ENCODE measurements around the gene PHAF1. TPM values are rescaled to one million over a fixed set of nuclear protein-coding genes. Genes with fewer than 3 reads are reported as not detected.

The PHAF1 gene
- polyA plus RNA-seq = 10 to 100 TPM in 2 of 4 donors, 1 to 10 TPM in 2; 5.9 to 13.6 (median 8.7) TPM
- long read RNA-seq, donor 1 = 0 reads
- long read RNA-seq, donor 2 = 0 reads
- long read RNA-seq, donor 3 = 0 reads
- long read RNA-seq, donor 4 = 0 reads
- long read RNA-seq, donor 5 = 0 reads
- long read RNA-seq, donor 6, partial matches to known transcripts = 0 of 2 reads
- long read RNA-seq, donor 6, other reads (novel, unspliced or antisense) = 0 of 2 reads
- long read RNA-seq, donor 7, partial matches to known transcripts = 0 of 4 reads
- long read RNA-seq, donor 7, other reads (novel, unspliced or antisense) = 0 of 4 reads
- long read RNA-seq, donor 8 = 0 reads
- long read RNA-seq, donor 9 = 0 reads
- long read RNA-seq, donor 10, partial matches to known transcripts = 0 of 2 reads
- long read RNA-seq, donor 10, other reads (novel, unspliced or antisense) = 0 of 2 reads

DNA sequence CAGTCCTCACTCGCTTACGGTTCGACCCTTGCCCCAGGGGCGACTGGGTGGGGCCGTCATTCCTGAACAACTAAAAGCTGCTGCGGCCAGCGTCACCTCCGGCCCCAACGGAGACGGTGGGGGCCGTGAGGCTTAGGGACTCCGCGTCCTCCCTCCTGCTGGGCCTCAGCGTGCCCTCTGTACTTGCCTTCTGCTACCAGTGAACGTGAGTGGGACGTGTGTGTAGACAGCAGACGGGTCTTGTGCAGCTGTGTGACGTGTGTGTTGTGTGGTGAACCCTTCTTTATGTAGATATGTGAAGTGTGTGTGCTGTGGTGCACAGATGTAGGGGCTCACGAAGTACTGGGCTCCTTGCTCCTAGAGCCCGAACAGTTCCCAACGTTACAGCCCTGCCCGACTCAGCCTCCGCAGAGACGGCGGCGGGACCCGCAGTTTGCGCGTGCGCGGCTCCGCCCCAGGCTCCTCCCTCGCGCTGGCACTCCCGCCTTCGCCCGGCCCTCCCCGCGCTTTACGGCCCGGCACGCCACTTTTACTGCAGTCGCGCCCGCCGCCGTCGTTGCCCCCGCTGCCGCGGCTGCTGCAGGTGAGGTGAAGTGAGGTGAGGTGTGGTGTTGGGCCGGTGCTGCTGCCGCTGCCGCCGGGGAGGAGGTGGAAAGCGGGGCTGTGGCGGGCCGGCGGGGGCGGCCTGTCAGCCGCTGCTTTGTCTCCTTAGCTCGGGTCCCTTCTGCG lies at the start of gene PHAF1:
Gene PHAF1 (plus strand): TSS at position 535 of the 729 bp plus-strand sequence. CDS start 235 bp downstream, outside the sequence.
- peaks cover 4 to 16% (median 11%) of the 10 kb centered on the region in 3 donors for H3K4me1 ChIP-seq (ENCODE audit: control insufficient read depth in 3 of 3, insufficient read depth in 2 of 3, low read depth in 1 of 3, low read length in 2 of 3)
- no peaks in the 10 kb centered on the region for H3K27me3 ChIP-seq (ENCODE audit: control insufficient read depth in 3 of 3, insufficient read depth in 3 of 3, low read length in 3 of 3)
- no peaks in the 10 kb centered on the region for H3K9me3 ChIP-seq (ENCODE audit: control insufficient read depth in 2 of 2, insufficient read depth in 1 of 2, low read depth in 1 of 2, low read length in 1 of 2)
- DNase-seq (peak; percentile 92 to 98), FAIRE-seq (no peak)
- peaks cover 0 to 4% (median 0%) of the 10 kb centered on the region in 3 donors for H3K36me3 ChIP-seq (ENCODE audit: control insufficient read depth in 3 of 3, insufficient read depth in 2 of 3, low read depth in 1 of 3, low read length in 3 of 3)
- WGBS, 3 donors = 1 to 2% (median 2%) methylated on average over 48 to 63 of the region's 63 CpGs
- peak within 1 kb of the TSS; percentile 76 to 95 (median 94) for H3K4me3 ChIP-seq (ENCODE audit: low read depth in 1 of 3, low read length in 3 of 3)
- peak within 1 kb of the TSS; percentile 63 to 91 (median 78) for H3K27ac ChIP-seq (ENCODE audit: low read depth in 1 of 3, low read length in 2 of 3)

DNA sequence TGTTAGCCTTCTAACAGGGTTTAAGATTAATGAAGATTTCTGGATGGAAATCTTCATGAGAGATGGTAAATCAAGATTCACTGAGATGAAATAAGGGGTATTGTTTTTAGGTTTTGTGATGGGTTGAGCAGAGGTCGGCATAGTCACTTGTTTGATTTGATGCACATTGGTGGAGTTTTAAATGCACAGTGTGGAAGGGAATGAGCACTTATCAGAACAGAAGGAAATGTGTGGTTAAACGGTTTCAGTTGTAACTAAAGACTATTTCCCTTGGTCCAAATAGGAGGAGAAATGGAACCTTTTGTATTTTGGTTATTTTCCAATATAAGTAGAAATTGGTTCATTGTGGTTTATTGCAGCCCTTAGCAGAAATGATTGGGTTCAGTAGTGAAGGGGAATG lies 46.7 kb upstream of the PHAF1 start:
- H3K4me3 ChIP-seq (ENCODE audit: low read depth in 1 of 3, low read length in 3 of 3) = no peak overlapping the region
- 43 to 62% (median 45%) methylated on average over 2 of the region's 2 CpGs for WGBS, 3 donors
- FAIRE-seq (no peak), DNase-seq (no peak)
- no peaks in the 10 kb centered on the region for H3K27me3 ChIP-seq (ENCODE audit: control insufficient read depth in 3 of 3, insufficient read depth in 3 of 3, low read length in 3 of 3)
- peaks cover 0 to 6% of the 10 kb centered on the region in 2 donors for H3K9me3 ChIP-seq (ENCODE audit: control insufficient read depth in 2 of 2, insufficient read depth in 1 of 2, low read depth in 1 of 2, low read length in 1 of 2)
- no peaks in the 10 kb centered on the region for H3K4me1 ChIP-seq (ENCODE audit: control insufficient read depth in 3 of 3, insufficient read depth in 2 of 3, low read depth in 1 of 3, low read length in 2 of 3)
- no peak overlapping the region for H3K27ac ChIP-seq (ENCODE audit: low read depth in 1 of 3, low read length in 2 of 3)
- peaks cover 6 to 11% (median 9%) of the 10 kb centered on the region in 3 donors for H3K36me3 ChIP-seq (ENCODE audit: control insufficient read depth in 3 of 3, insufficient read depth in 2 of 3, low read depth in 1 of 3, low read length in 3 of 3)

DNA sequence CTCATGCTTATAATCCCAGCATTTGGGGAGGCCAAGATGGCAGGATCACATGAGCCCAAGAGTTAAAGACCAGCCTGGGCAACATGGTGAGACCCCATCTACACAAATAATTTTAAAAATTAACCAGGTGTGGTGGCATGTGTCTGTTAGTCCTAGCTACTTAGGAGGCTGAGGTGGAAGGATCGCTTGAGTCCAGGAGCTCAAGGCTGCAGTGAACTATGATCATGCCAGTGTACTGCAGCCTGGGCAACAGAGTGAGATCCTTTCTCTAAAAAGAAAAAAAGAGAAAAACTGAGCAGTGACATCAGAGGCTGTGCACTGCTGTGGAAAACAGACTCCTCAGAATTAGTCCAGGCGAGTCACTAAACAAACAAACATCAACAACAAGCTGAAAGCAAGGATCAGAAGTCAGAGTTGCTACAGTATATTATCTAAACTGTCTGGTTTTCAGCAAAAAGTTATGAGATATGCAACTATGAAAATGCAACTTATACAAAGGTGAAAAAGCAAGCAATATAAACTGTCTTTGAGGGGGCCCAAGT lies 41.5 kb upstream of the PHAF1 start:
- H3K36me3 ChIP-seq (ENCODE audit: control insufficient read depth in 3 of 3, insufficient read depth in 2 of 3, low read depth in 1 of 3, low read length in 3 of 3) = peaks cover 7 to 34% (median 12%) of the 10 kb centered on the region in 3 donors
- H3K4me3 ChIP-seq (ENCODE audit: low read depth in 1 of 3, low read length in 3 of 3) = no peak overlapping the region
- no peaks in the 10 kb centered on the region for H3K4me1 ChIP-seq (ENCODE audit: control insufficient read depth in 3 of 3, insufficient read depth in 2 of 3, low read depth in 1 of 3, low read length in 2 of 3)
- peaks cover 0 to 10% of the 10 kb centered on the region in 2 donors for H3K9me3 ChIP-seq (ENCODE audit: control insufficient read depth in 2 of 2, insufficient read depth in 1 of 2, low read depth in 1 of 2, low read length in 1 of 2)
- DNase-seq (no peak), FAIRE-seq (no peak)
- 95 to 100% (median 100%) methylated on average over 2 of the region's 2 CpGs for WGBS, 3 donors
- no peaks in the 10 kb centered on the region for H3K27me3 ChIP-seq (ENCODE audit: control insufficient read depth in 3 of 3, insufficient read depth in 3 of 3, low read length in 3 of 3)
- H3K27ac ChIP-seq (ENCODE audit: low read depth in 1 of 3, low read length in 2 of 3) = no peak overlapping the region

DNA sequence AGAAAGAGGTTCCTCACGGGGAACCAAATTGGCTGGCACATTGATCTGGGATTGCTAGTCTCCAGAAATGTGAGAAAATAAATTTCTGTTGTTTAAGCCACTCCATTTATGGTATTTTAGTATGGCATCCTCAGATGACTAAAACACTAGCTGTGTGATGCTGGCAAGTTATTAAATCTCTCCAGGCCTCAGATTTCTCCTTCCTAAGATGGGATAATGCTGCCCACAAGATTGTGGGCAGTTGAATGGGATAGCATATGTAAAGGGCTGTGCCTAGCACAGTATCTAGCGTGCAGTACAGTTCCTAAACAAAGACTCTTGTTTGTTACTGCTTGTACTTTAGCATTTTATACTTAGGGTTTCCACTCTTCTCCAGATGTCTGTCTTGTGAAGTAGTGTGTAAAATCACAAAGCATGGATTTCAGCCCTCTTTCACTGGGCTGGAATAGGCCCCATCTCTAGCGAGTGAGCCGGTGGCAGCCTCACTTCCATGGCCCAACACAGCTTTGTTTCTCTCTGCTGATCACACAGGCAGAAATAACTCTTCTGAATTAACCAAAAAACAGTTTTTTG lies 38.2 kb upstream of the PHAF1 start:
- peaks cover 0 to 10% of the 10 kb centered on the region in 2 donors for H3K9me3 ChIP-seq (ENCODE audit: control insufficient read depth in 2 of 2, insufficient read depth in 1 of 2, low read depth in 1 of 2, low read length in 1 of 2)
- no peaks in the 10 kb centered on the region for H3K27me3 ChIP-seq (ENCODE audit: control insufficient read depth in 3 of 3, insufficient read depth in 3 of 3, low read length in 3 of 3)
- 82 to 88% (median 86%) methylated on average over 4 of the region's 4 CpGs for WGBS, 3 donors
- no peaks in the 10 kb centered on the region for H3K4me1 ChIP-seq (ENCODE audit: control insufficient read depth in 3 of 3, insufficient read depth in 2 of 3, low read depth in 1 of 3, low read length in 2 of 3)
- no peak overlapping the region for H3K27ac ChIP-seq (ENCODE audit: low read depth in 1 of 3, low read length in 2 of 3)
- no peak overlapping the region for H3K4me3 ChIP-seq (ENCODE audit: low read depth in 1 of 3, low read length in 3 of 3)
- H3K36me3 ChIP-seq (ENCODE audit: control insufficient read depth in 3 of 3, insufficient read depth in 2 of 3, low read depth in 1 of 3, low read length in 3 of 3) = peaks cover 7 to 53% (median 16%) of the 10 kb centered on the region in 3 donors
- no peak for DNase-seq
- FAIRE-seq = no peak

DNA sequence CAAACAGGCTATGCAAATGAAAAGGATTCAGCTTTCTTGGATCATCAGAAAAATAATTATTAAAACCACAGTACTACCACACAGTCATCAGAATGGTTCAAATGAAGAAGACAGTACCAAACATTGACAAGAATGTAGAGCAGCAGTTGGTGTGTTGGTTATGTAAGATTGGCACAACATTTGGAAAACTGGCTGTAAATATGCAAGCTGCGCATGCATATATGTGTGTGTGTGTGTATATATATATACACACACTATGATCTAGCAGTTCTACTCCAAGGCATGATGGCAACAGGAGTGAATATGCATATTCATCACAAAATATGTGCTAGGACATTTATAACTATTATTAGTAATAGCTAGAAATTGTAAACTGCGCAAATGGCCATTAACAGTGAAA lies 34.4 kb upstream of the PHAF1 start:
- 98 to 100% (median 98%) methylated on average over 2 of the region's 2 CpGs for WGBS, 3 donors
- FAIRE-seq (no peak), DNase-seq (no peak)
- Histone ChIP-seq H3K4me1 (ENCODE audit: control insufficient read depth in 3 of 3, insufficient read depth in 2 of 3, low read depth in 1 of 3, low read length in 2 of 3) (no peaks in the 10 kb centered on the region), H3K4me3 (ENCODE audit: low read depth in 1 of 3, low read length in 3 of 3) (no peak overlapping the region), H3K36me3 (ENCODE audit: control insufficient read depth in 3 of 3, insufficient read depth in 2 of 3, low read depth in 1 of 3, low read length in 3 of 3) (peaks cover 2 to 36% (median 7%) of the 10 kb centered on the region in 3 donors), H3K27me3 (ENCODE audit: control insufficient read depth in 3 of 3, insufficient read depth in 3 of 3, low read length in 3 of 3) (no peaks in the 10 kb centered on the region), H3K9me3 (ENCODE audit: control insufficient read depth in 2 of 2, insufficient read depth in 1 of 2, low read depth in 1 of 2, low read length in 1 of 2) (no peaks in the 10 kb centered on the region), H3K27ac (ENCODE audit: low read depth in 1 of 3, low read length in 2 of 3) (no peak overlapping the region)

GRCh38 chr16:67077871-67078270 lies 31.9 kb upstream of the PHAF1 start:
- Histone ChIP-seq H3K4me3 (ENCODE audit: low read depth in 1 of 3, low read length in 3 of 3) (no peak overlapping the region), H3K36me3 (ENCODE audit: control insufficient read depth in 3 of 3, insufficient read depth in 2 of 3, low read depth in 1 of 3, low read length in 3 of 3) (peaks cover 0 to 27% (median 4%) of the 10 kb centered on the region in 3 donors), H3K9me3 (ENCODE audit: control insufficient read depth in 2 of 2, insufficient read depth in 1 of 2, low read depth in 1 of 2, low read length in 1 of 2) (no peaks in the 10 kb centered on the region), H3K4me1 (ENCODE audit: control insufficient read depth in 3 of 3, insufficient read depth in 2 of 3, low read depth in 1 of 3, low read length in 2 of 3) (no peaks in the 10 kb centered on the region), H3K27ac (ENCODE audit: low read depth in 1 of 3, low read length in 2 of 3) (no peak overlapping the region), H3K27me3 (ENCODE audit: control insufficient read depth in 3 of 3, insufficient read depth in 3 of 3, low read length in 3 of 3) (no peaks in the 10 kb centered on the region)
- FAIRE-seq (no peak), DNase-seq (peak; percentile 31 to 34)
- 25 to 74% (median 50%) methylated on average over 4 of the region's 4 CpGs for WGBS, 3 donors

DNA sequence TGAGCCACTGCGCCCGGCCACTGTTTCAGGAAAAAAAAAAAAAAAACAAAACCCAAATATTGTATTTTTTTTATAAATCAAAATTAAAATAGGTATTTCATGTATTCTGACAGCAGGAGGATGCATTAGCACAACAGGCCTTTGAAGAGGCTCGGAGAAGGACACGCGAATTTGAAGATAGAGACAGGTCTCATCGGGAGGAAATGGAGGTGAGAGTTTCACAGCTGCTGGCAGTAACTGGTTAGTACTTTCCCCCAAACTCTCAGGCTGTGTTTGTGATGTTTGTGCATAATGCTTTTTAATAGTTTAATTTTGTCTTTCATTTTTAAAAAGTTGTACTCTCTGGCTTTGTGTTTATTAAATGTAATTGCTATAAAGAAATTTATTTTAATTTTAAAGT lies 27.6 kb upstream of the PHAF1 start:
- no peaks in the 10 kb centered on the region for H3K27me3 ChIP-seq (ENCODE audit: control insufficient read depth in 3 of 3, insufficient read depth in 3 of 3, low read length in 3 of 3)
- FAIRE-seq (no peak), DNase-seq (no peak)
- no peak overlapping the region for H3K4me3 ChIP-seq (ENCODE audit: low read depth in 1 of 3, low read length in 3 of 3)
- no peak overlapping the region for H3K27ac ChIP-seq (ENCODE audit: low read depth in 1 of 3, low read length in 2 of 3)
- 90 to 99% (median 95%) methylated on average over 6 of the region's 6 CpGs for WGBS, 3 donors
- H3K4me1 ChIP-seq (ENCODE audit: control insufficient read depth in 3 of 3, insufficient read depth in 2 of 3, low read depth in 1 of 3, low read length in 2 of 3) = no peaks in the 10 kb centered on the region
- H3K9me3 ChIP-seq (ENCODE audit: control insufficient read depth in 2 of 2, insufficient read depth in 1 of 2, low read depth in 1 of 2, low read length in 1 of 2) = no peaks in the 10 kb centered on the region
- peaks cover 0 to 13% (median 0%) of the 10 kb centered on the region in 3 donors for H3K36me3 ChIP-seq (ENCODE audit: control insufficient read depth in 3 of 3, insufficient read depth in 2 of 3, low read depth in 1 of 3, low read length in 3 of 3)

- FAIRE-seq (no peak), DNase-seq (no peak)
- no peak overlapping the region for H3K4me3 ChIP-seq (ENCODE audit: low read depth in 1 of 3, low read length in 3 of 3)
- H3K36me3 ChIP-seq (ENCODE audit: control insufficient read depth in 3 of 3, insufficient read depth in 2 of 3, low read depth in 1 of 3, low read length in 3 of 3) = peaks cover 0 to 16% (median 0%) of the 10 kb centered on the region in 3 donors
- no peaks in the 10 kb centered on the region for H3K9me3 ChIP-seq (ENCODE audit: control insufficient read depth in 2 of 2, insufficient read depth in 1 of 2, low read depth in 1 of 2, low read length in 1 of 2)
- WGBS, 3 donors = 89 to 95% (median 90%) methylated on average over 1 of the region's 1 CpG
- H3K27me3 ChIP-seq (ENCODE audit: control insufficient read depth in 3 of 3, insufficient read depth in 3 of 3, low read length in 3 of 3) = no peaks in the 10 kb centered on the region
- H3K4me1 ChIP-seq (ENCODE audit: control insufficient read depth in 3 of 3, insufficient read depth in 2 of 3, low read depth in 1 of 3, low read length in 2 of 3) = no peaks in the 10 kb centered on the region
- no peak overlapping the region for H3K27ac ChIP-seq (ENCODE audit: low read depth in 1 of 3, low read length in 2 of 3)
Observed at GRCh38 chr16:67082891-67083290, 26.9 kb upstream of the PHAF1 start.

Measured in small intestine (tissue), 16 donors.